Trophoblast cell (in vitro differentiated cells and primary cell): ENCODE measurements around the gene COQ5.

Experiments used
- DNase-seq, 2 donors: peaks; one replicate each; pipeline ENCODE4 v3.0.0-alpha.2; 2016
- H2AFZ ChIP-seq: 2 replicates; pipeline ENCODE4 v1.6.1; 2013; ENCODE audit warnings: low read length, moderate library complexity, mild to moderate bottlenecking; ENCODE audit not compliant: insufficient read depth, poor library complexity
- H2AK5ac ChIP-seq: 2 replicates; pipeline ENCODE4 v1.6.1; 2013; ENCODE audit warnings: mild to moderate bottlenecking, low read length
- H2BK120ac ChIP-seq: 2 replicates; pipeline ENCODE4 v1.6.1; 2013; ENCODE audit warnings: low read length, mild to moderate bottlenecking, moderate library complexity; ENCODE audit not compliant: insufficient read depth, poor library complexity
- H2BK12ac ChIP-seq: 2 replicates; pipeline ENCODE4 v1.6.1; 2013; ENCODE audit warnings: mild to moderate bottlenecking, low read length, moderate library complexity
- H2BK5ac ChIP-seq: 2 replicates; pipeline ENCODE4 v1.6.1; 2013; ENCODE audit warnings: low read length, low read depth, moderate library complexity, mild to moderate bottlenecking; ENCODE audit not compliant: poor library complexity
- H3K14ac ChIP-seq: 2 replicates; pipeline ENCODE4 v1.6.1; 2013; ENCODE audit warnings: mild to moderate bottlenecking, low read length
- H3K18ac ChIP-seq: 2 replicates; pipeline ENCODE4 v1.6.1; 2013; ENCODE audit warnings: mild to moderate bottlenecking, low read length
- H3K23ac ChIP-seq: 2 replicates; pipeline ENCODE4 v1.6.1; 2013; ENCODE audit warnings: low read length
- H3K27ac ChIP-seq: 2 replicates; pipeline ENCODE4 v1.5.1; 2013; ENCODE audit warnings: low read depth, mild to moderate bottlenecking, inconsistent platforms, low read length, moderate library complexity
- H3K27me3 ChIP-seq: 2 replicates; pipeline ENCODE4 v1.6.1; 2013; ENCODE audit warnings: inconsistent platforms, mild to moderate bottlenecking, low read length, moderate library complexity; ENCODE audit not compliant: insufficient read depth
- H3K36me3 ChIP-seq, 2 experiments: 1 replicate in 1 of 2; 2 replicates in 1 of 2; pipeline ENCODE4 v1.6.1; 2013; ENCODE audit warnings: low read length in 2 of 2, mild to moderate bottlenecking in 2 of 2, moderate library complexity in 1 of 2; ENCODE audit not compliant: insufficient read depth in 2 of 2, control insufficient read depth in 1 of 2
- H3K4ac ChIP-seq: 2 replicates; pipeline ENCODE4 v1.6.1; 2013; ENCODE audit warnings: low read depth, mild to moderate bottlenecking, low read length, moderate library complexity
- H3K4me1 ChIP-seq, 2 experiments: 1 replicate in 1 of 2; 2 replicates in 1 of 2; pipeline ENCODE4 v1.6.1; 2013; ENCODE audit warnings: low read length in 2 of 2, mild to moderate bottlenecking in 2 of 2, moderate library complexity in 1 of 2; ENCODE audit not compliant: insufficient read depth in 2 of 2, control insufficient read depth in 1 of 2
- H3K4me2 ChIP-seq: 2 replicates; pipeline ENCODE4 v1.6.1; 2013; ENCODE audit warnings: inconsistent platforms, mild to moderate bottlenecking, low read length, moderate library complexity
- H3K4me3 ChIP-seq: 2 replicates; pipeline ENCODE4 v1.5.1; 2013; ENCODE audit warnings: mild to moderate bottlenecking, low read depth, low read length, inconsistent platforms
- H3K79me1 ChIP-seq: one replicate; pipeline ENCODE4 v1.6.1; 2013; ENCODE audit warnings: low read length
- H3K79me2 ChIP-seq: 2 replicates; pipeline ENCODE4 v1.6.1; 2013; ENCODE audit warnings: low read length, mild to moderate bottlenecking; ENCODE audit not compliant: control insufficient read depth, insufficient read depth, poor library complexity
- H3K9ac ChIP-seq: 2 replicates; pipeline ENCODE4 v1.6.1; 2013; ENCODE audit warnings: mild to moderate bottlenecking, low read length
- H3K9me3 ChIP-seq: 2 replicates; pipeline ENCODE4 v1.6.1; 2013; ENCODE audit warnings: low read depth, mild to moderate bottlenecking, control low read depth, inconsistent platforms, low read length; ENCODE audit not compliant: insufficient read depth
- H4K12ac ChIP-seq: 2 replicates; pipeline ENCODE4 v1.6.1; 2013; ENCODE audit warnings: low read depth, mild to moderate bottlenecking, low read length, moderate library complexity
- H4K8ac ChIP-seq: 2 replicates; pipeline ENCODE4 v1.6.1; 2013; ENCODE audit warnings: low read depth, mild to moderate bottlenecking, low read length, moderate library complexity
- H4K91ac ChIP-seq: one replicate; pipeline ENCODE4 v1.6.1; 2013; ENCODE audit warnings: low read depth, mild to moderate bottlenecking, low read length, moderate library complexity
- WGBS: extraction: QIAGEN DNeasy Blood & Tissue Kit; methylation state at CpG from one replicate; pipeline ENCODE4 v1.1.7; 2013; ENCODE audit warnings: missing lambda C conversion rate; ENCODE audit not compliant: insufficient read length, insufficient coverage; ENCODE audit errors: extremely low coverage; 5-methylcytosine and 5-hydroxymethylcytosine counted together

COQ5 gene

DNA sequence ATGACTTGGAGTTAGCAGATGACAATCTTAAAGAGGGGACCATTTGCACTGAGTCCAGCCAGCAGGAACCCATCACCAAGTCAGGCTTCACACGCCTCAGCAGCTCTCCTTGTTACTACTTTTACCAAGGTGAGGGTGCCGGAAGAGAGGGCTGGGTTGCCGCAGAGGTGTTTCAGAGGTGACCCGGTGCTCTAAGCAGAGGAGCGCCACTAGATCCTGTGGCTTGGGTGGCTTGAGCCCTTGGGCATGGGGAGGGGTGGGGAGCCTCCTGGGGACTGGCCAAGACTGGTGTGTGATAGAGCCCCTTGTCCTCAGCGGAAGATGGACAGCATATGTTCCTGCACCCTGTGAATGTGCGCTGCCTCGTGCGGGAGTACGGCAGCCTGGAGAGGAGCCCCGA is 34.5 kb upstream of the COQ5 start:
- no peak for DNase-seq
- no peak overlapping the region for H3K4ac ChIP-seq
- H3K14ac ChIP-seq: no peak overlapping the region
- H2BK12ac ChIP-seq: no peak overlapping the region
- H3K27me3 ChIP-seq: no peaks in the 10 kb centered on the region
- H4K91ac ChIP-seq: no peak overlapping the region
- no CpG with 5 or more reads among the region's 11 CpGs for WGBS
- no peak overlapping the region for H2BK120ac ChIP-seq
- H3K4me1 ChIP-seq: no peaks in the 10 kb centered on the region
- H2BK5ac ChIP-seq: no peak overlapping the region
- H3K18ac ChIP-seq: no peak overlapping the region
- H3K23ac ChIP-seq: no peak overlapping the region
- no peak overlapping the region for H4K12ac ChIP-seq
- H3K79me1 ChIP-seq: no peaks in the 10 kb centered on the region
- no peaks in the 10 kb centered on the region for H3K9me3 ChIP-seq
- no peak overlapping the region for H3K4me3 ChIP-seq
- H2AK5ac ChIP-seq: no peak overlapping the region
- H3K79me2 ChIP-seq: no peaks in the 10 kb centered on the region
- H2AFZ ChIP-seq: no peak overlapping the region
- no peak overlapping the region for H3K27ac ChIP-seq
- no peak overlapping the region for H4K8ac ChIP-seq
- no peak overlapping the region for H3K9ac ChIP-seq
- H3K4me2 ChIP-seq: no peak overlapping the region
- peaks cover 40 to 68% of the 10 kb centered on the region in 2 experiments for H3K36me3 ChIP-seq

DNA sequence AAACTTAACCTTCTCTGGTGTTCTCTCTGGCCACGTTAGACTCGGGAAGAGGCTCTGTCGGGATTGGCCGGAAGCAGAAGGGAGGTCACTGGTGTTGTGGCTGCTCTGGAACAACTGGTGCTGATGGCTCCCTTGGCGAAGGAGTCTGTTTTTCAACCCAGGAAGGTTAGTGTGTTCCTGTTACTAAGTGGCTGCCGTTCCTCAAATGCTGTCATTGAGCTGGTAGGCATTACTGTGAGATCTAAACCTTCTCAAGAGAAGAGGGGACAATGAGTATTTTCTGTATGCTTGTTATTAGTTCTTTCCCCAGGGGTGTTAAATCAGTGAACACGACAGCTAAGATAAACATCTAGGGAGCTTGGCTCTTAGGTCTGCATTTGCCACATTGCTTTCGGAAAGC is 33.9 kb upstream of the COQ5 start:
- Histone ChIP-seq H2BK120ac (no peak overlapping the region), H2AFZ (no peak overlapping the region), H3K4me3 (no peak overlapping the region), H3K79me2 (no peaks in the 10 kb centered on the region), H3K79me1 (no peaks in the 10 kb centered on the region), H3K4ac (no peak overlapping the region), H3K23ac (no peak overlapping the region), H3K9ac (no peak overlapping the region), H3K27ac (no peak overlapping the region), H3K9me3 (no peaks in the 10 kb centered on the region), H3K36me3 (peaks cover 36 to 65% of the 10 kb centered on the region in 2 experiments), H2BK12ac (no peak overlapping the region), H4K91ac (no peak overlapping the region), H2BK5ac (no peak overlapping the region), H2AK5ac (no peak overlapping the region), H4K12ac (no peak overlapping the region), H3K27me3 (no peaks in the 10 kb centered on the region), H3K18ac (no peak overlapping the region), H3K4me2 (no peak overlapping the region), H4K8ac (no peak overlapping the region), H3K14ac (no peak overlapping the region), H3K4me1 (no peaks in the 10 kb centered on the region)
- DNase-seq: no peak
- no CpG with 5 or more reads among the region's 8 CpGs for WGBS

DNA sequence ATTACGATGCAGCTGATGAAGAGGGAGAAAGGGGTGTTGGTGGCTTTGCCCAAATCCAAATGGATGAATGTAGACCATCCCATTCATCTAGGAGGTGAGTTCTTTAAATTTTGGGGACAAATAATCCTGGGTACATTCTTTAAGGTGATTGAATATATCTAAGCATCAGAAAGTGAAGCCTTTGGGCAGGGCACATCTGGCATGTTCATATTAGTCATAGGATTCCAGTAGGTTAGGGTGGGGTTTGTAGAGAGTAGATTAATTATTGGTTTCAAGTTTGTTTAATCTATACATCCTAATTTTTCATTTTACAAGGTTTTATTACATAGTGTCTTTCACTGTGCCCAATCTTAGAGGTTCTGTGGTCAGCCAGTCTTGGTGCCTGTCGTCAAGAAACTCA is 28.6 kb upstream of the COQ5 start:
- Histone ChIP-seq H3K27me3 (no peaks in the 10 kb centered on the region), H4K91ac (no peak overlapping the region), H4K8ac (no peak overlapping the region), H2BK12ac (no peak overlapping the region), H3K4me3 (no peak overlapping the region), H3K27ac (no peak overlapping the region), H3K36me3 (peaks cover 30 to 54% of the 10 kb centered on the region in 2 experiments), H3K79me2 (no peaks in the 10 kb centered on the region), H3K9ac (no peak overlapping the region), H2AK5ac (no peak overlapping the region), H3K14ac (no peak overlapping the region), H3K79me1 (no peaks in the 10 kb centered on the region), H2BK5ac (no peak overlapping the region), H2AFZ (no peak overlapping the region), H3K9me3 (no peaks in the 10 kb centered on the region), H3K4me1 (no peaks in the 10 kb centered on the region), H3K23ac (no peak overlapping the region), H3K4ac (no peak overlapping the region), H2BK120ac (no peak overlapping the region), H4K12ac (no peak overlapping the region), H3K18ac (no peak overlapping the region), H3K4me2 (no peak overlapping the region)
- DNase-seq: no peak
- WGBS: no CpG with 5 or more reads among the region's 2 CpGs

DNA sequence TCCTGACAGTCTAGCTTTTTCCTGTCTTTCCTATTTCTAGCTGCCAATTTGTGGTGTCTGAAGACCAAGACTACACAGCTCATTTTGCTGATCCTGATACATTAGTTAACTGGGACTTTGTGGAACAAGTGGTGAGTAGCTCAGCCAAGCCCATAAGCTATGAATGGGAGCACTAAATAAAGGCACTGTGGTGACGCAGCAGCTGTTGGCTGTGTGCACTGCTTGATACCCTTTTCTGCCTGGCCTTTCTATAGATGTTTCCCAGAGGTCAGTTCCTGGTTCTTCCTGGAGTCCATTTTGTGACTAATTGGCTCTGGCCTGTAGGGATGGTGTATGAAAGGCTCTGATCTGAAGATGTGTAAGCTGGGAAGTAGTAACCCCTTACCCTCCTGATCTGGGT is 25.7 kb upstream of the COQ5 start:
- H3K27me3 ChIP-seq: no peaks in the 10 kb centered on the region
- no peak overlapping the region for H3K9ac ChIP-seq
- no peak overlapping the region for H4K12ac ChIP-seq
- no peaks in the 10 kb centered on the region for H3K9me3 ChIP-seq
- no peak overlapping the region for H3K18ac ChIP-seq
- H2BK12ac ChIP-seq: no peak overlapping the region
- H4K91ac ChIP-seq: no peak overlapping the region
- H3K14ac ChIP-seq: no peak overlapping the region
- no peak overlapping the region for H3K23ac ChIP-seq
- H3K79me1 ChIP-seq: no peaks in the 10 kb centered on the region
- no peak overlapping the region for H4K8ac ChIP-seq
- no peak overlapping the region for H2AK5ac ChIP-seq
- H3K27ac ChIP-seq: no peak overlapping the region
- H3K4ac ChIP-seq: no peak overlapping the region
- H3K4me3 ChIP-seq: no peak overlapping the region
- no CpG with 5 or more reads among the region's 1 CpG for WGBS
- no peaks in the 10 kb centered on the region for H3K79me2 ChIP-seq
- H2AFZ ChIP-seq: no peak overlapping the region
- no peak overlapping the region for H2BK120ac ChIP-seq
- H3K4me2 ChIP-seq: no peak overlapping the region
- no peak overlapping the region for H2BK5ac ChIP-seq
- peaks cover 0 to 6% of the 10 kb centered on the region in 2 experiments for H3K4me1 ChIP-seq
- DNase-seq: no peak
- H3K36me3 ChIP-seq: peaks cover 35 to 45% of the 10 kb centered on the region in 2 experiments
